HepG2 (cell line): ENCODE results near the gene SPRED3. TPM values are rescaled to one million over a fixed set of nuclear protein-coding genes. Genes with fewer than 3 reads are reported as not detected.

Source experiments
- CBX1 ChIP-seq: IDR thresholded peaks from one replicate; pipeline ENCODE4 v1.6.1; 2016; ENCODE audit warnings: antibody characterized with exemption, low read depth
- FOXO4 ChIP-seq: sonication (generic); formaldehyde crosslinking; conservative IDR thresholded peaks from 2 replicates; pipeline ENCODE4 v1.8.1; 2023; ENCODE audit warnings: missing genetic modification reagents
- HOXA5 ChIP-seq: sonication (generic); formaldehyde crosslinking; IDR thresholded peaks from 2 replicates; pipeline ENCODE4 v1.4.0; 2020; ENCODE audit warnings: missing genetic modification reagents
- MAF1 ChIP-seq: sonication (generic); formaldehyde crosslinking; IDR thresholded peaks from 2 replicates; pipeline ENCODE4 v1.5.0; 2020; ENCODE audit warnings: missing genetic modification reagents, borderline replicate concordance
- PHF8 ChIP-seq: sonication (generic); formaldehyde crosslinking; IDR thresholded peaks from 2 replicates; pipeline ENCODE4 v1.5.0; 2020; ENCODE audit warnings: missing genetic modification reagents
- PLRG1 ChIP-seq: fragments of 450-650 bp; conservative IDR thresholded peaks from 2 replicates; pipeline ENCODE4 v1.6.1; 2016
- RAD51 ChIP-seq: fragments of 450-650 bp; IDR thresholded peaks from 2 replicates; pipeline ENCODE4 v1.6.1; 2016; ENCODE audit warnings: borderline replicate concordance
- RERE ChIP-seq: IDR thresholded peaks from 2 replicates; pipeline ENCODE4 v1.6.1; 2016; ENCODE audit warnings: low read depth, missing genetic modification reagents, missing compliant biosample characterization
- SALL2 ChIP-seq: sonication (generic); formaldehyde crosslinking; IDR thresholded peaks from 2 replicates; pipeline ENCODE4 v1.8.1; 2023; ENCODE audit warnings: mild to moderate bottlenecking, missing genetic modification reagents, inconsistent platforms
- ZNF318 ChIP-seq: sonication (generic); formaldehyde crosslinking; IDR thresholded peaks from 2 replicates; pipeline ENCODE4 v1.4.0; 2020; ENCODE audit warnings: mild to moderate bottlenecking, missing genetic modification reagents
- ZNF33A ChIP-seq: sonication (generic); formaldehyde crosslinking; IDR thresholded peaks from 2 replicates; pipeline ENCODE4 v1.5.1; 2020; ENCODE audit warnings: missing genetic modification reagents, mild to moderate bottlenecking, moderate library complexity, borderline replicate concordance
- ZNF7 ChIP-seq: IDR thresholded peaks from 2 replicates; pipeline ENCODE4 v1.6.1; 2016; ENCODE audit warnings: missing biosample characterization, missing genetic modification reagents
- ZSCAN21 ChIP-seq: sonication (generic); formaldehyde crosslinking; IDR thresholded peaks from 2 replicates; pipeline ENCODE4 v1.8.0; 2022; ENCODE audit warnings: mild to moderate bottlenecking, missing genetic modification reagents, moderate library complexity, borderline replicate concordance
- ZSCAN30 ChIP-seq: sonication (generic); formaldehyde crosslinking; IDR thresholded peaks from 2 replicates; pipeline ENCODE4 v1.5.0; 2020; ENCODE audit warnings: mild to moderate bottlenecking, missing genetic modification reagents
- polyA plus RNA-seq, 8 experiments: library from polyadenylated mRNA; depleted of rRNA in 3 of 8; stranded (reverse) in 7 of 8; unstranded in 1 of 8; fragments of >200 nt; fragmentation: Illumina TruSeq in 4 of 8; extraction: Trizol in 4 of 8; gene quantifications; 2 replicates each; pipeline versions ENCODE4 v1.2.1 to v1.2.3, GENCODE V29; 2011 to 2016; ENCODE audit warnings: low read depth in 4 of 8, missing spikeins in 1 of 8, mixed read lengths in 1 of 8; ENCODE audit not compliant: insufficient read depth in 1 of 8
- total RNA-seq, 5 experiments: library from RNA; depleted of rRNA; stranded (reverse); fragments of >200 nt; fragmentation: Illumina TruSeq; extraction: Trizol; gene quantifications; 2 replicates each; pipeline ENCODE4 v1.2.3, GENCODE V29; 2016; ENCODE audit warnings: low read depth in 1 of 5

SPRED3 gene
- total and polyA plus RNA-seq, 2 of the 13 experiments (the other 11 are each of a cell fraction or from before 2014, with no cell fraction given) = 0.15 to 0.17 TPM

DNA sequence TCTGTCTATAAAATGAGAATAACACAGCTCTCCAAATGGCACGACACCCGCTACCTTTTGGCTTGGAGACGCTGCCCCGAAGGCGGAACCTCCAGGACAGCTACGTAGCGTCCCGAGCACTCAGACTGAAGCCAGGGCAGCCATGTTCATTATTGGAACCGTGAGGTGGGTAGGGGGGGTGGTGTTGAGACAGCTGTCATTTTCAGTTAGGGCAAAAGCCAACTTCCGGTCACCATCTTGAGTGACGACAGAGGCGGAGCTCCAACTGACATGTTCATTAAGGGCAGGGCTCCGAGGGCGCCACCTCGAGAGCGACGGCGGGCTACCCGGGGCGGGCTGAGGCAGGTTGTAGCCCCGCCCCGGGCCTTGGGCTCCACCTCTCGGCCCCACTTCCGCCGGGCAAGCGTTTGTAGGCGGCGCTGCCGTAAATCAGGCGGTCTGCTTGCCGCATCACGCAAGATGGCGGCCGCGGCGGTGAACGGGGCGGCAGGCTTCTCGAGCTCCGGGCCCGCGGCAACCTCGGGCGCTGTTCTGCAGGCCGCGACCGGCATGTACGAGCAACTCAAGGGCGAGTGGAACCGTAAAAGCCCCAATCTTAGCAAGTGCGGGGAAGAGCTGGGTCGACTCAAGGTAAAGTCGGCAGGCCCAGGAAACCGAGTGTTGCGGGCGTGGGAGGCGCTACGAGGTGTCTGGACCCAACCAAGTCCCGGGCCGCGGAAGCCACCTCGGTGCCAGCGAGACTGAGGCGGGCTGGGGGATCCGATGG, 14.0 kb upstream of the SPRED3 start, which contains the start of gene PSMD8 (continued):
- no peak for TF ChIP-seq ZNF7 (CRISPR knock-in tag)
- TF ChIP-seq SALL2 (CRISPR knock-in tag) = peak; percentile 65; the same call in 1 of the 2 replicates
- peak; percentile 60; the same call in 1 of the 2 replicates for TF ChIP-seq ZSCAN21
- no peak for TF ChIP-seq HOXA5 (CRISPR knock-in tag)
- TF ChIP-seq RERE (CRISPR knock-in tag) = 0 out of 2 replicates have a peak, but pooled peaks have one; percentile 12
- no peak for TF ChIP-seq ZNF318 (CRISPR knock-in tag)
- TF ChIP-seq RAD51 = no peak
- no peak for TF ChIP-seq FOXO4 (CRISPR knock-in tag)
- TF ChIP-seq ZSCAN30 (CRISPR knock-in tag) = 0 out of 2 replicates have a peak, but pooled peaks have one; percentile 4
- peak; percentile 46; the same call in 1 of the 2 replicates for TF ChIP-seq MAF1 (CRISPR knock-in tag)
- peak; percentile 100 for TF ChIP-seq PHF8 (CRISPR knock-in tag)
- no peak for TF ChIP-seq ZNF33A
- no peak for TF ChIP-seq CBX1
- no peak for TF ChIP-seq PLRG1
